ENCODE data around the gene CSTF3. TPM values are rescaled to one million over a fixed set of nuclear protein-coding genes. Genes with fewer than 3 reads are reported as not detected.

CSTF3 gene
- total and polyA plus RNA-seq, 2 of the 4 experiments (the other 2 are of a cell fraction): 14.5 to 23.4 TPM

GRCh38 chr11:33062137-33062536 lies 99.1 kb downstream of the CSTF3 start:
- DNase-seq (no peak), ATAC-seq (ENCODE audit: low read depth) (no peak)
- WGBS, 2 experiments (ENCODE audit: extremely low coverage in 2 of 2, insufficient read length in 1 of 2): no CpG with 5 or more reads among the region's 5 CpGs
- Histone ChIP-seq H3K4me3 (ENCODE audit: insufficient read depth, low read depth, low read length) (no peak overlapping the region), H4K20me1 (ENCODE audit: insufficient read depth, low read length) (no peaks in the 10 kb centered on the region), H3K27me3 (ENCODE audit: control insufficient read depth, insufficient read depth, low read length) (no peaks in the 10 kb centered on the region), H3K4me2 (ENCODE audit: low read depth, low read length) (no peak overlapping the region), H4K8ac (ENCODE audit: low read depth in 2 of 2, low read length in 2 of 2) (peak overlapping the region in 1 of 2 experiments; percentile 73; a peak in 3 of 4 replicates), H2AFZ (replicated peaks; ENCODE audit: low read length, poor library complexity) (no peak overlapping the region), H3K56ac (ENCODE audit: extremely low read depth, insufficient read depth, low read length) (no peak overlapping the region), H3K23ac (ENCODE audit: low read depth, low read length) (no peak overlapping the region), H4K5ac (ENCODE audit: low read depth, low read length) (peak overlapping the region; percentile 76), H3K4me1 (ENCODE audit: control insufficient read depth, insufficient read depth, low read length) (peaks cover 7% of the 10 kb centered on the region; the same call in 1 of the 2 replicates), H3K14ac (replicated peaks; ENCODE audit: low read depth, low read length) (no peak overlapping the region; the same call in 1 of the 2 replicates), H2BK20ac (ENCODE audit: low read depth, low read length) (peak overlapping the region; percentile 64; the same call in 1 of the 2 replicates), H3K27ac (ENCODE audit: insufficient read depth, low read length) (peak overlapping the region; percentile 27; the same call in 1 of the 2 replicates), H2AK5ac (ENCODE audit: low read depth, low read length) (no peak overlapping the region; the same call in 1 of the 2 replicates), H2BK120ac (ENCODE audit: low read depth, low read length) (peak overlapping the region; percentile 83; the same call in 1 of the 2 replicates), H2BK15ac (ENCODE audit: low read depth, low read length) (peak overlapping the region; percentile 21; the same call in 1 of the 3 replicates), H3K9me1 (ENCODE audit: insufficient read depth, low read length) (0 out of 2 replicates have a peak, but pooled peaks cover 11% of the 10 kb centered on the region), H3K79me1 (ENCODE audit: low read depth in 1 of 2, low read length in 2 of 2) (peaks cover 0 to 12% of the 10 kb centered on the region in 2 experiments; a peak in 2 of 4 replicates), H3K9ac (ENCODE audit: low read depth, low read length) (no peak overlapping the region), H3K4ac (ENCODE audit: low read depth, low read length) (peak overlapping the region; percentile 62), H2AK9ac (replicated peaks; ENCODE audit: low read depth, low read length, poor library complexity) (no peak overlapping the region), H4K91ac (ENCODE audit: insufficient read depth, low read depth, low read length) (peak overlapping the region; percentile 41; the same call in 1 of the 2 replicates), H3K18ac (ENCODE audit: low read depth, low read length) (peak overlapping the region; percentile 75), H2BK5ac (ENCODE audit: low read depth, low read length, poor library complexity, severe bottlenecking) (peak overlapping the region; percentile 73), H3K36me3 (ENCODE audit: control insufficient read depth, insufficient read depth, low read length) (peaks cover 34% of the 10 kb centered on the region), H3K9me3 (ENCODE audit: control insufficient read depth, insufficient read depth, low read length) (no peaks in the 10 kb centered on the region)
- dilution Hi-C loops (cut with HindIII; ENCODE audit: low sequenced_read_pairs, unreplicated experiment): no loop called here
- intact Hi-C loops (cut with micrococcal nuclease): loop anchor here (5.0 kb wide), 1 partner anchor 170 kb away; the partner anchor contains the start of gene QSER1
- ChIA-PET CTCF (interaction anchor here (1.4 kb wide), 1 partner anchor 106 kb away, joined by 6 read pairs; no protein-coding TSS in a partner anchor), POLR2A (ENCODE audit: unreplicated experiment) (no interaction called here)
- no TSS peak for BruUV-seq (replicated peaks)
- TF ChIP-seq BHLHE40 (IDR thresholded peaks at IDR 0.05; ENCODE audit: low read depth, low read length) (no peak), RAD21 (IDR thresholded peaks at IDR 0.05; ENCODE audit: low read length) (no peak), RCOR1 (IDR thresholded peaks at IDR 0.05; ENCODE audit: insufficient replicate concordance, low read length) (no peak), MXI1 (IDR thresholded peaks at IDR 0.05; ENCODE audit: borderline replicate concordance, low read depth, low read length) (no peak), FOS (IDR thresholded peaks at IDR 0.05; ENCODE audit: low read depth, low read length) (no peak), POLR2A (IDR thresholded peaks at IDR 0.05; ENCODE audit: low read depth, low read length) (no peak), ELK1 (IDR thresholded peaks at IDR 0.05; ENCODE audit: borderline replicate concordance, low read depth, low read length) (no peak), CHD1 (IDR thresholded peaks at IDR 0.05; ENCODE audit: low read depth, low read length) (no peak), NFE2L2 (IDR thresholded peaks at IDR 0.05; ENCODE audit: low read depth, low read length) (no peak), MAFK (IDR thresholded peaks at IDR 0.05; ENCODE audit: low read depth, low read length) (no peak), MAZ (IDR thresholded peaks at IDR 0.05; ENCODE audit: borderline replicate concordance, low read depth, low read length) (no peak), RFX5 (IDR thresholded peaks at IDR 0.05; ENCODE audit: low read depth, low read length) (no peak), SMC3 (IDR thresholded peaks at IDR 0.05; ENCODE audit: low read depth, low read length) (no peak), CEBPB (IDR thresholded peaks at IDR 0.05; ENCODE audit: low read depth, low read length) (no peak)
- TF ChIP-seq, protein P1, sequence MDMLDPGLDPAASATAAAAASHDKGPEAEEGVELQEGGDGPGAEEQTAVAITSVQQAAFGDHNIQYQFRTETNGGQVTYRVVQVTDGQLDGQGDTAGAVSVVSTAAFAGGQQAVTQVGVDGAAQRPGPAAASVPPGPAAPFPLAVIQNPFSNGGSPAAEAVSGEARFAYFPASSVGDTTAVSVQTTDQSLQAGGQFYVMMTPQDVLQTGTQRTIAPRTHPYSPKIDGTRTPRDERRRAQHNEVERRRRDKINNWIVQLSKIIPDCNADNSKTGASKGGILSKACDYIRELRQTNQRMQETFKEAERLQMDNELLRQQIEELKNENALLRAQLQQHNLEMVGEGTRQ (IDR thresholded peaks at IDR 0.05; ENCODE audit: low read depth, low read length): no peak
- TF ChIP-seq, protein P2, sequence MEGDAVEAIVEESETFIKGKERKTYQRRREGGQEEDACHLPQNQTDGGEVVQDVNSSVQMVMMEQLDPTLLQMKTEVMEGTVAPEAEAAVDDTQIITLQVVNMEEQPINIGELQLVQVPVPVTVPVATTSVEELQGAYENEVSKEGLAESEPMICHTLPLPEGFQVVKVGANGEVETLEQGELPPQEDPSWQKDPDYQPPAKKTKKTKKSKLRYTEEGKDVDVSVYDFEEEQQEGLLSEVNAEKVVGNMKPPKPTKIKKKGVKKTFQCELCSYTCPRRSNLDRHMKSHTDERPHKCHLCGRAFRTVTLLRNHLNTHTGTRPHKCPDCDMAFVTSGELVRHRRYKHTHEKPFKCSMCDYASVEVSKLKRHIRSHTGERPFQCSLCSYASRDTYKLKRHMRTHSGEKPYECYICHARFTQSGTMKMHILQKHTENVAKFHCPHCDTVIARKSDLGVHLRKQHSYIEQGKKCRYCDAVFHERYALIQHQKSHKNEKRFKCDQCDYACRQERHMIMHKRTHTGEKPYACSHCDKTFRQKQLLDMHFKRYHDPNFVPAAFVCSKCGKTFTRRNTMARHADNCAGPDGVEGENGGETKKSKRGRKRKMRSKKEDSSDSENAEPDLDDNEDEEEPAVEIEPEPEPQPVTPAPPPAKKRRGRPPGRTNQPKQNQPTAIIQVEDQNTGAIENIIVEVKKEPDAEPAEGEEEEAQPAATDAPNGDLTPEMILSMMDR (conservative IDR thresholded peaks at IDR 0.05; ENCODE audit: low read depth, low read length): no peak
- in situ Hi-C loops (cut with MboI; ENCODE audit: low sequenced_read_pairs): loop anchor here (5.0 to 25.0 kb wide), 3 partner anchors 105 to 475 kb away; partner anchors contain the start of genes EIF3M and PRRG4
